T-helper 1 cell treated with Interleukin-12 subunit alpha and Interleukin-12 subunit beta and Interleukin-4 antibody, amounts not matched to agents 30 μg/mL and 1 μg/mL, for 36 hours (primary cell): ENCODE results near the gene PDE5A.

Source experiments
- H3K27ac Mint-ChIP-seq: one replicate; pipeline ENCODE4 v1.8.0; 2021; ENCODE audit warnings: mild to moderate bottlenecking, mixed read lengths
- H3K27me3 Mint-ChIP-seq: one replicate; pipeline ENCODE4 v1.8.0; 2021; ENCODE audit warnings: low read depth, mixed read lengths
- H3K36me3 Mint-ChIP-seq: one replicate; pipeline ENCODE4 v1.8.0; 2021; ENCODE audit warnings: low read depth, mixed read lengths
- H3K4me1 Mint-ChIP-seq: one replicate; pipeline ENCODE4 v1.8.0; 2021; ENCODE audit warnings: low read depth, mixed read lengths
- H3K4me3 Mint-ChIP-seq: one replicate; pipeline ENCODE4 v1.8.0; 2021; ENCODE audit warnings: mild to moderate bottlenecking, moderate library complexity, mixed read lengths
- H3K9me3 Mint-ChIP-seq: one replicate; pipeline ENCODE4 v1.8.0; 2021; ENCODE audit warnings: mixed read lengths

The PDE5A gene

GRCh38 chr4:119585771-119586170 is 42.8 kb downstream of the PDE5A start:
- Mint-ChIP-seq H3K4me3 (no peak overlapping the region), H3K36me3 (no peaks in the 10 kb centered on the region), H3K27me3 (peaks cover 18% of the 10 kb centered on the region), H3K27ac (no peak overlapping the region), H3K9me3 (no peaks in the 10 kb centered on the region), H3K4me1 (no peaks in the 10 kb centered on the region)

DNA sequence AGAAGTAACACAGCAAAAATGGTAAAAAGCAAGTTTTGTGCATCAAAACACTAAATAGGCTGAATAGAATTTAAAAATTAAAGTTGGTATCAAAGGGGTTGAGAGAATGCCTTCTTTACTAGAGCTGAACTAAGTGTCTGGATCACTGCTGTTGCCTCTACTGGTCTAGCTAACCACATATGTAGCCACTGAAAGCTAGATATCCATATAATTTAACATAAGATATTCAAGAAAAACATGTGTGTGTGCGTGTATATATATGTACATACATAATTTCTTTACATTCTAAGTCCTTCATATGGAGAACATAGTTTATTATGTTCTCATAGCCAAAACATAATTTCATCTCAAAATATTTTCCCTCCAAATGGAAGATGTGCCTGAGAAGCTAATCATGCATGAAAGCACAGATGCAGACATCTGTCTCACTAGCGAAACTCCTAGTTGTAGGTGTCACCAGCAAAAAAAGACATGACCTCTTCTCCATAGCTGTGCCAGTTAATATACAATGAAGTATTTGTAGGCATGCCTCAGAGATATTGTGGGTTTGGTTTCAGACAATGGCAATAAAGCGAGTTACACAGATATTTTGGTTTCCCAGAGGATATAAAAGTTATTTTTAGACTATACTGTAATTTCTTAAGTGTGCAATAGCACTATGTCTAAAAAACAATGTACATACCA is 47.3 kb downstream of the PDE5A start:
- Mint-ChIP-seq H3K4me1 (no peaks in the 10 kb centered on the region), H3K27ac (no peak overlapping the region), H3K27me3 (peaks cover 6% of the 10 kb centered on the region), H3K4me3 (no peak overlapping the region), H3K9me3 (peaks cover 7% of the 10 kb centered on the region), H3K36me3 (no peaks in the 10 kb centered on the region)

DNA sequence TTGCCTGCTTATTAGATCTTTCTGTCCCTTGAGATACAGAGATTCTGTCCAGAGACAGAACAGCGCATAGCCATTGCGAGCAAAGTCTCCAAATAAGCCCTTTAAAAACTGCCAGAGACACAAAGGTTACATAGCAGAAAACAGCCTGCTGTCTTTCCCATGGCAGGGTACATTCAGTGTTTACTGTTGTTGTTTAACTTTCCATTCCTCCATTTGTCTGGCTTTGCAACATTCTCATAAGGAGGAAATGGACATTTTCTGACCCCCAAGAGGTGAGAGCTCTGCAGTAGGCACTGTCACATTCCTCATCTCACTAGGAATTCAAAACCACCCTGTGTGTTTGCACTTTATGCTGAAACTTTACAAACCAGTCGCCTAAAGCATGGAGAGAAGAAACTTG is 48.3 kb downstream of the PDE5A start:
- Mint-ChIP-seq H3K4me3 (no peak overlapping the region), H3K27ac (no peak overlapping the region), H3K4me1 (no peaks in the 10 kb centered on the region), H3K9me3 (peaks cover 9% of the 10 kb centered on the region), H3K27me3 (peaks cover 5% of the 10 kb centered on the region), H3K36me3 (no peaks in the 10 kb centered on the region)

DNA sequence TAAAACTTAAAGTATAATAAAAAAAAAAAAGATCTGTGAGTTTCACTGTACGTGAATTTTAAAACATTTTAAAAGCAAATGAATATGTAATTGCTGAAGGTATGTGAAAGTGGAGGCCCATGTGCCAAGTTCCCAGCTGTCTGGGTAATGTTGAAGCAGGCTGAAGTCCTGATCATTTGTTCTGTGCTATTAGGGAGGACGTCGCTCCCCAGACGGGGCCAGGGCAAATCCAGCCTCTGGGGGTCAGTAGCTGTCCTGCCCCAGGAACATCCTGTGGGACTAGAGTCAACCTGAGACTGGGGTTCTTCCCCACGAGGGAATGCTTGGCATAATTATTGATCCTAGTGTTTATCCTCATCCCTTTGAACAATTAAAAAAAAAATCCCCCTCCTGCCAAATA is 48.8 kb downstream of the PDE5A start:
- Mint-ChIP-seq H3K4me1 (no peaks in the 10 kb centered on the region), H3K4me3 (no peak overlapping the region), H3K27ac (no peak overlapping the region), H3K27me3 (peaks cover 3% of the 10 kb centered on the region), H3K36me3 (no peaks in the 10 kb centered on the region), H3K9me3 (peaks cover 14% of the 10 kb centered on the region)

DNA sequence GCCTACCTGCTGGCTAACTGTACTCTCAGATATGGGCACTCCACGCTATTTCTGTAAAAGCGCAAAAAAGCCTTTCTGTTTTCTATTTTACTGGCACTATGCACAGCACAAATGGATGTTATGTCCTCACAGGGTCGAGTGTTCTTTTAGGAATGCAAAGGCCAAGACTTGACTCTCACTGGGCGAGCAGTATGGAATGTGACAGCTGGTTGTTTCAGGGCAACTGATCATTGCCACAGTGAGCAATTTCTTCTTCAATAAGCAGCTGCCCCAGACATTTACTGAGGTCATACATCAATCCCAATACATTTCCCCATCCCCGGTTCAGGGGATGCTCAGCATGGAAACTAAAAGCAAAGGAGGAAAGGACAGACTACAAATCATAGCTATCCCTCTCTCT is 58.2 kb downstream of the PDE5A start:
- no peaks in the 10 kb centered on the region for H3K36me3 Mint-ChIP-seq
- no peaks in the 10 kb centered on the region for H3K27me3 Mint-ChIP-seq
- no peak overlapping the region for H3K27ac Mint-ChIP-seq
- H3K4me1 Mint-ChIP-seq = no peaks in the 10 kb centered on the region
- peaks cover 7% of the 10 kb centered on the region for H3K9me3 Mint-ChIP-seq
- H3K4me3 Mint-ChIP-seq = no peak overlapping the region

- H3K4me1 Mint-ChIP-seq = no peaks in the 10 kb centered on the region
- H3K9me3 Mint-ChIP-seq = peaks cover 19% of the 10 kb centered on the region
- H3K27me3 Mint-ChIP-seq = no peaks in the 10 kb centered on the region
- H3K4me3 Mint-ChIP-seq = no peak overlapping the region
- no peaks in the 10 kb centered on the region for H3K36me3 Mint-ChIP-seq
- no peak overlapping the region for H3K27ac Mint-ChIP-seq
These were observed 64.5 kb downstream of the PDE5A start for GRCh38 chr4:119564106-119564505.

DNA sequence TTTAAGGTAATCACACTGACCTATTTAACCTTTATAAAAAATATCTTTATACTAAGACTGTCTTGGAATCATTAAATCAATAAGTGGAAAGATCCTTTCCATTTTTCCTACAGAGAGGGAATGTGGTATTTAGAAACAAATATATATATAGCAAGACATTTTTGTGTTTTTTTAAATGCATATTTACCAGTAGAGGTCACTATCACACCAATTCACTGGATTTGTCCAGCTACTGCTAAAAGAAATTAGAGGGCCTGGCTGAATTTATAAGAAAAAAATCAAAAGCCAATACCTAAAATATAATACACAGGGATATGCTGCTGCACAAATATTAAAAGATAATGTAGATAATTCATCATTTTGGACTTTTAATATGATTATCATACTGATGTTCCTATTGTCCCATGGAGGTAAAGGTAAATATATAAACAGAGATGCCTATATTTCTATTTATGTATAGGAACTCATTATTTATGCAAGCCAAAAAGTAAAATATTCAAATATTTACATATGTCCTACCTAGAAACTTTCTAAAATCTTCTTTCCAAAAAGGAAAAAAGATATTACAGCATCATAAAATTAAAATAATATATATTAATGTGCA is 69.5 kb downstream of the PDE5A start:
- Mint-ChIP-seq H3K4me3 (no peak overlapping the region), H3K27ac (no peak overlapping the region), H3K9me3 (peaks cover 7% of the 10 kb centered on the region), H3K27me3 (no peaks in the 10 kb centered on the region), H3K36me3 (no peaks in the 10 kb centered on the region), H3K4me1 (no peaks in the 10 kb centered on the region)

- peaks cover 3% of the 10 kb centered on the region for H3K36me3 Mint-ChIP-seq
- no peaks in the 10 kb centered on the region for H3K9me3 Mint-ChIP-seq
- no peaks in the 10 kb centered on the region for H3K27me3 Mint-ChIP-seq
- no peak overlapping the region for H3K27ac Mint-ChIP-seq
- no peaks in the 10 kb centered on the region for H3K4me1 Mint-ChIP-seq
- H3K4me3 Mint-ChIP-seq = no peak overlapping the region
These were observed 77.6 kb downstream of the PDE5A start for GRCh38 chr4:119550857-119551532.

GRCh38 chr4:119549639-119550038 is 79.0 kb downstream of the PDE5A start:
- Mint-ChIP-seq H3K4me1 (no peaks in the 10 kb centered on the region), H3K27ac (no peak overlapping the region), H3K36me3 (peaks cover 3% of the 10 kb centered on the region), H3K4me3 (no peak overlapping the region), H3K9me3 (no peaks in the 10 kb centered on the region), H3K27me3 (no peaks in the 10 kb centered on the region)

- Mint-ChIP-seq H3K4me1 (no peaks in the 10 kb centered on the region), H3K27me3 (no peaks in the 10 kb centered on the region), H3K27ac (no peak overlapping the region), H3K4me3 (no peak overlapping the region), H3K9me3 (no peaks in the 10 kb centered on the region), H3K36me3 (no peaks in the 10 kb centered on the region)
These were observed 84.8 kb downstream of the PDE5A start for GRCh38 chr4:119543779-119544178.

DNA sequence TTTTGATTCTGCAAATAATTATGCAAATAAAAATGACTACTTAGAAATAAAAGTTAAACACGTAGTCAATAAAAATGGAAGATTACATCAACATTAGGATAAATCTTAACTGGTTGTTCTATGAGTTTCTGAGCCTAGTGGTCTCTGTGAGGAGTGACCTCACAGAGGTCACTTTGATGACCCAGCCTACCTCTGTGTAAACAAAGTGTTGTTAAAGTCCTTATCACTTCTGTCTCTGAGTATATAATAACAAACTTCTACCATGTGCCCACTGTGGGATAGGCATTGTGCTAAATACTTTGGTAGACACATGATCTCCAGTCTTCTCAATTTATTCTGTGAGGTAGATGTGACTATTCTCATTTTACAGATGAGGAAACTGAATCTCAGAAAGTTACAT is 85.4 kb downstream of the PDE5A start:
- Mint-ChIP-seq H3K4me3 (no peak overlapping the region), H3K36me3 (peaks cover under 1% of the 10 kb centered on the region), H3K27ac (no peak overlapping the region), H3K4me1 (no peaks in the 10 kb centered on the region), H3K27me3 (no peaks in the 10 kb centered on the region), H3K9me3 (no peaks in the 10 kb centered on the region)

GRCh38 chr4:119540249-119540648 is 88.4 kb downstream of the PDE5A start:
- H3K36me3 Mint-ChIP-seq = peaks cover 7% of the 10 kb centered on the region
- no peak overlapping the region for H3K27ac Mint-ChIP-seq
- no peaks in the 10 kb centered on the region for H3K9me3 Mint-ChIP-seq
- no peaks in the 10 kb centered on the region for H3K4me1 Mint-ChIP-seq
- H3K27me3 Mint-ChIP-seq = no peaks in the 10 kb centered on the region
- no peak overlapping the region for H3K4me3 Mint-ChIP-seq

GRCh38 chr4:119537586-119537985 is 91.0 kb downstream of the PDE5A start:
- Mint-ChIP-seq H3K27ac (no peak overlapping the region), H3K9me3 (peaks cover 3% of the 10 kb centered on the region), H3K36me3 (peaks cover 18% of the 10 kb centered on the region), H3K4me1 (no peaks in the 10 kb centered on the region), H3K4me3 (no peak overlapping the region), H3K27me3 (no peaks in the 10 kb centered on the region)

DNA sequence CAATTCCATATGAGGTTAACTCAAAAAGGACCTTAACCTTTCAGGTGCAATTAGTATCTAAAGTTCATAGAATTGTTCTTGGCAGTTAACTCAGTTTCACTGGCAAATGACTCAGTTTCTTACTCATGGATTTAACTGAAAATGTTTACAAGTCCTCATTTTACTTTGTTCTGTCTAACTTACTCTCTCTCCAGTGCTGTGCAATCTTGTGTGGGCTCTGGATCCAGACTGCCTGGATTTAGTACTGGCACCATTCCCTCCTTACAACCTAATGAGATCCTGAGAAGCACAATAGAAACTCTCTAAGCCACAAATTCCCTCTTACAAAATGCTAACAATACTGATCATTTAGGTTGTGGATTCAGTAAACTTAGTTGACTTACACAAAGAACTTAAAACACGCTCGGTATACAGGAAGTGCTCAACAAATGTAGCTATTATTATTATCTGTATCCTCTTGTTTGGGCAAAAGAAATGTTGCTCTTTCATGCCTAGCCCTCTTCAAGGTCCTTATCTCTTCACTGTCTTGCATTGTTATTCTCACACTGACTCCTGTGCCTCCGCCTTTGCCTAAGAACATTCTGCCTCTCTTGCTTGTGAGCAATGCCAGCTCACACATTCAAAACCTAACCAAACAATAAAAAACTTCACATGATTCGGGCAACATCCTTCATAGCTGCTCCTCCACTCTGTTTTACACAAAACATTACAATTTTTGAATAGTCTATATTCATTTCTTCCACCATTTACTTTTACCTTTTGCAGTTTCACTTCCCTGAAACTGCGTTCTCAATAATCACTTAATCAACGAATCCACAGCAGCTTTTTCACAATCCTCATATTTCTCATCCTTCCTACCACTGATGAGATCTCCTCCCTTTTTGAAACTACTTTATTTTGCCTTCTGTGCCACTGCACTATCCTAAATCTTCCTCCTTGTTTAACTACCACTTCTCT is 91.8 kb downstream of the PDE5A start:
- Mint-ChIP-seq H3K36me3 (peaks cover 20% of the 10 kb centered on the region), H3K27me3 (no peaks in the 10 kb centered on the region), H3K4me1 (no peaks in the 10 kb centered on the region), H3K4me3 (no peak overlapping the region), H3K9me3 (peaks cover 3% of the 10 kb centered on the region), H3K27ac (no peak overlapping the region)
